ENCODE data around the gene AGRN. TPM values are rescaled to one million over a fixed set of nuclear protein-coding genes. Genes with fewer than 3 reads are reported as not detected.

The AGRN gene
- total RNA-seq, 6 experiments from 2014 or later = 131 to 164 (median 140) TPM

GRCh38 chr1:1088801-1089680 lies 69.1 kb downstream of the AGRN start:
- Mint-ChIP-seq H3K36me3 (ENCODE audit: low read depth) (peaks cover 4% of the 10 kb centered on the region; the same call in 1 of the 2 replicates), H3K4me1 (ENCODE audit: low read depth) (no peaks in the 10 kb centered on the region), H3K27ac (no peak overlapping the region), H3K4me3 (no peak overlapping the region), H3K9me3 (no peaks in the 10 kb centered on the region), H3K27me3 (ENCODE audit: insufficient read depth) (peaks cover 2% of the 10 kb centered on the region)
- no peak for DNase-seq
- TF ChIP-seq CTCF (IDR thresholded peaks at IDR 0.05) = no peak

- no peak for TF ChIP-seq CTCF (IDR thresholded peaks at IDR 0.05)
- Mint-ChIP-seq H3K4me3 (no peak overlapping the region), H3K4me1 (ENCODE audit: low read depth) (no peaks in the 10 kb centered on the region), H3K9me3 (no peaks in the 10 kb centered on the region), H3K27me3 (ENCODE audit: insufficient read depth) (peaks cover 3% of the 10 kb centered on the region), H3K27ac (no peak overlapping the region), H3K36me3 (ENCODE audit: low read depth) (peaks cover 4% of the 10 kb centered on the region; the same call in 1 of the 2 replicates)
- no peak for DNase-seq
Observed at GRCh38 chr1:1089731-1090423, 70.0 kb downstream of the AGRN start.

DNA sequence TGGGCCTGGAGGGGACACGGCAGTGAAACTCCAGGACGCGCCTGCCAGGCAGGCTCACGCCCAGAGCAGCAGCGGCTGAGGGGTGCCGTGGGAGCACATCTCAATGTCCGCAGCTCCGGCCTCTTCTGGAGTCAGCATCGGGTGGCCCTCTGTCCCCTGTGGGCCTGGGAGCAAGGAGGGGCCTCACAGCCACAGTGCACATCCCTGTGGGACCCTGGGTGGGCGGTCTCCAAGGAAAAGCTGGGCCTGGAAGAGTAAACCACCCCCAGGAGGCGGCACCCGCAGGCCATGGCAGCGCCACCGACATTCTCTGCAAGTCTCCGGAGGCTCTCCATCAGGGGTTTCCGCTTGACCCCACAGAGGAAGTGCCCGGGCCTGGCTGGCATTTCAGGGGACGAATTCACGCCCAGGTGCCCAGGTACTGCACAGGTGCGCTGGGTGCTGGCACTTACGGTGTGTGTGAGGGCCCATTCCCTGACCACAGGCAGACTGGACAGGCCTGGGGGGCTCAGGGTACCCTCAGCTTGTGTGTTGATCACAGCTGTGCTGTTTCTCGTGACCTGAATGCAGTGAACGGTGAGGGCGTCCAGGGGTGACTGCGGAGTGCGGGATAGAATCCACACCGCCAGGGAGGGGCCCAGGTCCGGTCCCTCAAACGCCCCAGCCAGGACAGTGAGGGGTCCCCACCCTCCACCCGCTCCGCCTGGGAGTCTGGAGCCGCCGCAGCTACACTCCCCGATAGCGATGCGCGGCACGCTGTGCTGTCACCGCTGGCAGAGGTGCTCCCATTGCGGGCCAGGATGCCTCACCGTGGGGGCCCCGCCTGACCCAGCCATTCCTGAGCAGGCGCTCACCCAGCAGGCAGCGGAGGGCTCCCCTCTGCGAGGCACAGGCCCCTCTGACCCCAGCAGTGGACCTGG lies 70.8 kb downstream of the AGRN start:
- TF ChIP-seq CTCF (IDR thresholded peaks at IDR 0.05) = no peak
- Mint-ChIP-seq H3K9me3 (no peaks in the 10 kb centered on the region), H3K27me3 (ENCODE audit: insufficient read depth) (peaks cover 3% of the 10 kb centered on the region), H3K27ac (no peak overlapping the region), H3K4me1 (ENCODE audit: low read depth) (no peaks in the 10 kb centered on the region), H3K4me3 (no peak overlapping the region), H3K36me3 (ENCODE audit: low read depth) (peaks cover 7% of the 10 kb centered on the region)
- DNase-seq = no peak

- Mint-ChIP-seq H3K27me3 (ENCODE audit: insufficient read depth) (peaks cover 3% of the 10 kb centered on the region), H3K36me3 (ENCODE audit: low read depth) (peaks cover 8% of the 10 kb centered on the region), H3K27ac (no peak overlapping the region), H3K4me1 (ENCODE audit: low read depth) (no peaks in the 10 kb centered on the region), H3K4me3 (no peak overlapping the region), H3K9me3 (no peaks in the 10 kb centered on the region)
- TF ChIP-seq CTCF (IDR thresholded peaks at IDR 0.05) = no peak
- no peak for DNase-seq
Observed at GRCh38 chr1:1091344-1092148, 71.6 kb downstream of the AGRN start.

Measured in HFFc6 (cell line).